Fibroblast of lung (primary cell): ENCODE data around the gene IL12A. TPM values are rescaled to one million over a fixed set of nuclear protein-coding genes. Genes with fewer than 3 reads are reported as not detected.

Source experiments
- DNase-seq, 2 donors: peaks; one replicate each; pipeline versions ENCODE4 v3.0.0 to v3.0.0-alpha.2; 2010; ENCODE audit warnings: low read depth in 2 of 2
- H2AFZ ChIP-seq: 2 replicates; pipeline ENCODE4 v1.5.1; 2012; ENCODE audit warnings: low read length, control low read depth, inconsistent platforms
- H3K27ac ChIP-seq: 2 replicates; pipeline ENCODE4 v1.5.1; 2011; ENCODE audit warnings: low read length, control low read depth; ENCODE audit not compliant: insufficient read depth
- H3K27me3 ChIP-seq: 2 replicates; pipeline ENCODE4 v1.5.1; 2011; ENCODE audit warnings: mild to moderate bottlenecking, low read length; ENCODE audit not compliant: control insufficient read depth, insufficient read depth
- H3K36me3 ChIP-seq: 2 replicates; pipeline ENCODE4 v1.5.1; 2011; ENCODE audit warnings: low read length; ENCODE audit not compliant: control insufficient read depth, insufficient read depth
- H3K4me1 ChIP-seq: 2 replicates; pipeline ENCODE4 v1.5.1; 2011; ENCODE audit warnings: low read length; ENCODE audit not compliant: control insufficient read depth, insufficient read depth; ENCODE audit errors: extremely low read depth
- H3K4me2 ChIP-seq: 2 replicates; pipeline ENCODE4 v1.5.1; 2011; ENCODE audit warnings: low read length, control low read depth; ENCODE audit not compliant: insufficient read depth; ENCODE audit errors: extremely low read depth
- H3K4me3 ChIP-seq, 4 experiments: fragments of 200-600 bp in 1 of 4; sonication (generic) in 1 of 4; replicated peaks in 1 of 4; 2 replicates each; pipeline ENCODE4 v1.5.1; 2011 to 2016; ENCODE audit warnings: low read length in 4 of 4, low read depth in 3 of 4, mild to moderate bottlenecking in 3 of 4, control low read depth in 2 of 4, inconsistent platforms in 1 of 4, mixed read lengths in 1 of 4; ENCODE audit not compliant: insufficient read depth in 1 of 4; ENCODE audit errors: control extremely low read depth in 1 of 4
- H3K79me2 ChIP-seq: 2 replicates; pipeline ENCODE4 v1.5.1; 2012; ENCODE audit warnings: mild to moderate bottlenecking, low read length, inconsistent platforms; ENCODE audit not compliant: control insufficient read depth, insufficient read depth
- H3K9ac ChIP-seq: 2 replicates; pipeline ENCODE4 v1.5.1; 2011; ENCODE audit warnings: mild to moderate bottlenecking, low read length, control low read depth; ENCODE audit not compliant: insufficient read depth
- H3K9me3 ChIP-seq: 2 replicates; pipeline ENCODE4 v1.5.1; 2012; ENCODE audit warnings: low read depth, low read length; ENCODE audit not compliant: control insufficient read depth, insufficient read depth
- H4K20me1 ChIP-seq: 2 replicates; pipeline ENCODE4 v1.5.1; 2011; ENCODE audit warnings: low read length; ENCODE audit not compliant: control insufficient read depth, insufficient read depth; ENCODE audit errors: extremely low read depth
- CTCF ChIP-seq, 2 donors: IDR thresholded peaks in 1 of 2; conservative IDR thresholded peaks in 1 of 2; 1 replicate in 1 of 2; 2 replicates in 1 of 2; pipeline ENCODE4 v1.5.1; 2011 to 2012; ENCODE audit warnings: low read length in 2 of 2, control low read depth in 1 of 2, inconsistent platforms in 1 of 2, low read depth in 1 of 2, mild to moderate bottlenecking in 1 of 2
- EZH2 ChIP-seq: IDR thresholded peaks from 2 replicates; pipeline ENCODE4 v1.5.1; 2012; ENCODE audit warnings: low read length, control low read depth, mild to moderate bottlenecking; ENCODE audit errors: missing control alignments
- polyA plus RNA-seq, 2 donors: library from polyadenylated mRNA; depleted of rRNA in 1 of 2; stranded (reverse) in 1 of 2; unstranded in 1 of 2; fragments of >200 nt; gene quantifications; 2 replicates each; pipeline ENCODE4 v1.2.1, GENCODE V29; 2011 to 2012; ENCODE audit warnings: missing spikeins in 1 of 2
- total RNA-seq: library from RNA; depleted of rRNA; stranded (reverse); fragments of >200 nt; gene quantifications from 2 replicates; pipeline ENCODE4 v1.2.1, GENCODE V29; 2014

The IL12A gene
- total and polyA plus RNA-seq, 2 donors (not counting 1 experiment from before 2014, with no cell fraction given): 5.5 to 72.5 TPM

GRCh38 chr3:159991591-159991990 lies 3.0 kb downstream of the IL12A start:
- no peak overlapping the region for H3K4me3 ChIP-seq
- TF ChIP-seq EZH2: no peak
- no peak for TF ChIP-seq CTCF (conservative IDR thresholded peaks at IDR 0.05 in 1 of 2, IDR thresholded peaks at IDR 0.05 in 1 of 2; ENCODE audit: low read depth in 1 of 2, low read length in 2 of 2)

GRCh38 chr3:159992589-159992988 lies 4.0 kb downstream of the IL12A start:
- DNase-seq: no peak
- H3K27ac ChIP-seq: no peak overlapping the region
- no peaks in the 10 kb centered on the region for H3K9me3 ChIP-seq
- no peak overlapping the region for H3K4me3 ChIP-seq
- no peak overlapping the region for H3K4me2 ChIP-seq
- H3K4me1 ChIP-seq: peaks cover 17% of the 10 kb centered on the region
- peaks cover 1% of the 10 kb centered on the region for H3K36me3 ChIP-seq
- no peaks in the 10 kb centered on the region for H3K27me3 ChIP-seq
- TF ChIP-seq EZH2: no peak
- no peak for TF ChIP-seq CTCF (conservative IDR thresholded peaks at IDR 0.05 in 1 of 2, IDR thresholded peaks at IDR 0.05 in 1 of 2; ENCODE audit: low read depth in 1 of 2, low read length in 2 of 2)
- no peak overlapping the region for H2AFZ ChIP-seq
- H3K9ac ChIP-seq: no peak overlapping the region
- H3K79me2 ChIP-seq: peaks cover 5% of the 10 kb centered on the region
- H4K20me1 ChIP-seq: no peaks in the 10 kb centered on the region

More at GRCh38 chr3:159991591-159991990, 3.0 kb downstream of the IL12A start:
- no peak overlapping the region for H3K4me2 ChIP-seq
- H3K36me3 ChIP-seq: peaks cover 1% of the 10 kb centered on the region
- H3K4me1 ChIP-seq: peaks cover 18% of the 10 kb centered on the region
- H4K20me1 ChIP-seq: no peaks in the 10 kb centered on the region
- H3K27ac ChIP-seq: no peak overlapping the region
- peaks cover 5% of the 10 kb centered on the region for H3K79me2 ChIP-seq
- no peak for DNase-seq
- H3K9ac ChIP-seq: no peak overlapping the region
- no peaks in the 10 kb centered on the region for H3K9me3 ChIP-seq
- H2AFZ ChIP-seq: no peak overlapping the region
- no peaks in the 10 kb centered on the region for H3K27me3 ChIP-seq

GRCh38 chr3:159994182-159994581 lies 5.5 kb downstream of the IL12A start:
- H3K27ac ChIP-seq: peak overlapping the region; percentile 22
- peak overlapping the region; percentile 13 for H3K4me2 ChIP-seq
- no peaks in the 10 kb centered on the region for H4K20me1 ChIP-seq
- H3K4me1 ChIP-seq: peaks cover 9% of the 10 kb centered on the region
- no peak overlapping the region for H2AFZ ChIP-seq
- H3K27me3 ChIP-seq: no peaks in the 10 kb centered on the region
- H3K9ac ChIP-seq: no peak overlapping the region
- no peaks in the 10 kb centered on the region for H3K9me3 ChIP-seq
- peak; percentile 14 to 27 for DNase-seq
- H3K4me3 ChIP-seq: no peak overlapping the region
- peaks cover 1% of the 10 kb centered on the region for H3K36me3 ChIP-seq
- peaks cover 5% of the 10 kb centered on the region for H3K79me2 ChIP-seq
- TF ChIP-seq CTCF (conservative IDR thresholded peaks at IDR 0.05 in 1 of 2, IDR thresholded peaks at IDR 0.05 in 1 of 2; ENCODE audit: low read depth in 1 of 2, low read length in 2 of 2) (no peak), EZH2 (no peak)
